HG03521 (cell line): ENCODE measurements around the gene BRD7.

ENCODE experiments used
- ATAC-seq: cut with Tn5 transposase; IDR thresholded peaks from one replicate; pipeline ENCODE4 v1.9.1; 2021; ENCODE audit warnings: mild to moderate bottlenecking, moderate library complexity; ENCODE audit not compliant: unreplicated experiment

Gene BRD7

DNA sequence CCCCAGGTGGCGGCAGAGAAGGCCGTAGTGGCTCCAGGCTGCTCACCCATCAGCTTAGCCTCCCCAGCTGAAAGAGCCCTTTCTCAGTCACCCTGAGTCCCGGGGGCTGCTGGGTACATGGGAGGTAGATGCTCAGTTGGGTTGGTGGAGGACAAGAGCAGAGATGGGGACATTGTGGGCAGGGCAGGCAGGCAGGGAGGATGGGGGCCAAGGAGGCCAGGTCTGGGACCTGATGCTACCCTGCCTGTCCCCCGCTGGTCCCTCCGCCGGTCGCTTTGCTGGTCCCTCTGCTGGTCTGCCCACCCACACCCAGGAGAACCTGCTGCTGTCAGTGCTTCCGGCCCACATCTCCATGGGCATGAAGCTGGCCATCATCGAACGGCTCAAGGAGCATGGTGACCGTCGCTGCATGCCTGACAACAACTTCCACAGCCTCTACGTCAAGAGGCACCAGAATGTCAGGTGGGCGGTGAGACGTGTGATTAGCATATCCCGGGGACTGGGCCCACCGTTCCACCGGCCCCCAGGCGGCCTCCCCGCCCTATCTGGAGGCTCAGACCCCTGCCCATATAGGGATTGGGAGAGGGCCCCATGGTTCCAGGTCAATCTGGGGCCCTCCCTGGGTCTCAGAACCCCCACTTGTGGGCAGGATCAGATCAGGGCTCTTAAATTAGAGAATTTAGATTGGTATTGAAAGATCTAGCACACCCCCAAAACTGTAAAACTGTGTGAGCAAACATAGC is 75.6 kb downstream of the BRD7 start:
- ATAC-seq, result no peak

DNA sequence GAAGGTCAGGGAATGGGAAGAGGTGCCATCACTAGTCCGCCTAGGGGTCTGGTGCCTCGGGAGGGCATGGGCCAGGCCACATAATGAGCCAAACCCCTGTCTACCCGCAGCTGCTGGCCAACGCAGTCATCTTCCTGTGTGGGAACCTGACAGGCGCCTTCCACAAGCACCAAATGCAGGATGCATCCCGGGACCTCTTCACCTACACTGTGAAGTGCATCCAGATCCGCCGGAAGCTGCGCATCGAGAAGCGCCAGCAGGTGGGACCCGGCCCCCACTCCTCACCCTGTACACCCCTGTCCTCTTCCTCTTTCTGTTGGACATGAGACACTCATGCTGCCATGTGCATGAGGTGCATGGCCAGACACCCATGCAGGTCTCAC is 76.2 kb downstream of the BRD7 start:
- no peak for ATAC-seq

DNA sequence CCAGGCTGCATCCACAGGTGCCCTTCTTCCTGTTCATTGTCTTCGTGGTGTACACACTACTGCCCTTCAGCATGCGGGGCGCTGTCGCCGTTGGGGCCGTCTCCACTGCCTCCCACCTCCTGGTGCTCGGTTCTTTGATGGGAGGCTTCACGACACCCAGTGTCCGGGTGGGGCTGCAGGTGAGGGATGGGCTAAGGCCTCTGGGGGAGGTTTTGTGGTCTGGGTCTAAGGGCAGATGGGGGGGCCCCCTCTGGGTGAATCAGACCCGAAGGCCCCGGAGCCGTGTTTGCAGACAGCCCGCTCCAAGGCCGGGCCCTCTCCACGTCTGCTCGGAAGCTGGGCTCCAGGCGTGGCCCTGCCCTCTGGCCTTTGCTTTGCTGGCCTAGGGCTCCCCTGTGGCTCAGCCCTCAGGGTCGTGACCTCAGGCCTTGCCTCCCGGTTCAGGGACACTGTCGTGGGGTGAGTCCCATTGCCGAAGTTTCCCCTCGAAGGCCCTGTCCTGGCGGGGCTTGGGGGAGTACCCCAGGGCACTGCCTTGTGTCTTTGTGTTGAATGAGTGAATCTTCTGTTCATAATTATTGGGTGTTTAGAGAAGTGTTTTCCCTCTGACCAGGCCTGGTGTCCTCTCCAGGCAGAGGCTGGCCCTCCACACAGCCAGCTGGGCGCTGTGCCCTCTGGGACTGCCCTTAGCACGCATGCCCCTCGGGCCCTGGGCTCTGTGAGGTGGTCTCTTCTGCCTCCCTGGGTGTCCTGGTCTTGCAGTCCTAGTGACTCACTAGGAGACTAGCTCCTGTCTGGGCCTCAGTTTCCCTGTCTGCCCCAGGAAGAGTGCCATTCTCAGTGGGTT is 76.8 kb downstream of the BRD7 start:
- no peak for ATAC-seq

DNA sequence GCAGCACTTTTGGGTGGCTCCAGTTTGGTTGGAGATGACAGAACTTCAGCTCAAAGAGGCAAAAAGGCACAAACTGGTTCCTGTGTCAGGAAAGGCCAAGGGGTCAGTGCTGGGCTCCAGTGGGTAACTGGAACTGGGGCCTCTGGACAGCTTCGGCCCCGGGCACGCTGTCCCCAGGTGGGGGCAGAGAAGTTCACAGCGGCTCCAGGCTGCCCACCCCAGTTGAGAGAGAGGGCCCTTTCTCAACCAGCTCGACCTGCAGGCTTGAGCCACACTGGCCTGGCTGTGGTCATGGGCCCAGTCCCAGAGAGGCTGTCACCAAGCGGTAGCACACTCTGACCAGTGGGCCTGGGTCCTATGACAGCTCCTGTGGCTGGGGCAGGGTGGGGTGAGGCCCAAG is 77.9 kb downstream of the BRD7 start:
- ATAC-seq, result no peak

DNA sequence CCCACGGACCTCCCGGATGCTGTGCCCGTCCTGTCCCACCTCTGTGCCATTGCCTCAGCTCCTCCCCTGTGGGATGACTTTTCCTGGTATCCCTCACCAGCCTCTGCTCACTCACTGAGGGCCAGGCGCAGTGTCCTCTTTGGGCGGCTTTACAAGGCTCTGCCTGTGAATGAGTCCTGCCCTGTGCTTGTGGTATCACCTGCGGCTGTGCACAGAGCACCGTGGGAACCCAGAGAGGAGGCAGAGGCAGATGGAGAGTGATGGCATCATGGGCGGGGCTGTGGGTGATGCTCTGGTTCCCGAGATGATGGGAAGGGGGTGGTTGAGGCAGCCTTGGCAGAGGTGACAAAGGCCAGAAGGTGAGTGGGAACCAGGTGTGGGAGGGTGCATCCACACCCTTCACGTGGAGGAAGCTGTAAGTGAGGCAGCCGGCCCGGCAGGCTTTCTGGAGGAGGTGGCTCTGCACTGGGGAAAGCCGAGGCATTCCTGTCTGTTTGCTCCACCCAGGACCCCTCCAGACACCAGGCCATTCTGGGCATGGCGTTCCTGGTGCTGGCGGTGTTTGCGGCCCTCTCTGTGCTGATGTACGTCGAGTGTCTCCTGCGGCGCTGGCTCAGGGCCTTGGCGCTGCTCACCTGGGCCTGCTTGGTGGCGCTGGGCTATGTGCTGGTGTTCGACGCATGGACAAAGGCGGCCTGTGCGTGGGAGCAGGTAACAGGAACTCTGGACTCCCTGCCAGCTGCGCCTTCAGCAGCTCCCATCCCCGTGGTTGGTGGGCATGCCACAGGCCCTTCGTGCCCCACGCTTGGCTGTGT is 78.6 kb downstream of the BRD7 start:
- ATAC-seq, result no peak

DNA sequence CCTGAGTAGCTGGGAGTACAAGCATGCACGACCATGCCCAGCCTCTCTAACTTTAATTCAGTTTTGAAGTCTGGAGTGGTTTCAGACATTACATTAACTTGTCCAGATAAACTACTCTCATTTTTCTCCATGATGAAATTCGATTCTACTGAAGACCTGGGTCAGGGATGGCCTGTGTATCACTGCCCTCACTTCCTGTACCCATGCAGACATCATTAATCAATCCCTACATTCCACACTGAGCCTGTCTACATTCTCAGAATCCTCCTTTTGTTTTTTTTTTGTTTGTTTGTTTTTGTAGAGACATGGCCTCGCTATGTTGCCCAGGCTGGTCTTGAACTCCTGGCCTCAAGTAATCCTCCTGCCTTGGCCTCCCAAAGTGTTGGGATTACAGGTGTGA is 79.9 kb downstream of the BRD7 start:
- ATAC-seq, result no peak

DNA sequence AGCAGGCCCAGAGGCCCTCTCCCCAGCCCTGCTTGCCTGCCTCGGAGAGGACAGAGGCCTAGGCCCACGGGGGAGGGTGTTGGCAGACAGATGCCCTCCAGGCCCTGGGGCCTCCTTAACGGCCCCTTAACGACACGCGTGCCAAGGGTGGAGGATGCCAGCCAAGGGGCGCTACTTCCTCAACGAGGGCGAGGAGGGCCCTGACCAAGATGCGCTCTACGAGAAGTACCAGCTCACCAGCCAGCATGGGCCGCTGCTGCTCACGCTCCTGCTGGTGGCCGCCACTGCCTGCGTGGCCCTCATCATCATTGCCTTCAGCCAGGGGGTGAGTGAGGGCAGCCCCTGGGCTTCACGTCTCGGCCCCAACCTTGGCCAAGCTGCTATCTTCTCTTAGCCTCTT is 80.8 kb downstream of the BRD7 start:
- no peak for ATAC-seq

DNA sequence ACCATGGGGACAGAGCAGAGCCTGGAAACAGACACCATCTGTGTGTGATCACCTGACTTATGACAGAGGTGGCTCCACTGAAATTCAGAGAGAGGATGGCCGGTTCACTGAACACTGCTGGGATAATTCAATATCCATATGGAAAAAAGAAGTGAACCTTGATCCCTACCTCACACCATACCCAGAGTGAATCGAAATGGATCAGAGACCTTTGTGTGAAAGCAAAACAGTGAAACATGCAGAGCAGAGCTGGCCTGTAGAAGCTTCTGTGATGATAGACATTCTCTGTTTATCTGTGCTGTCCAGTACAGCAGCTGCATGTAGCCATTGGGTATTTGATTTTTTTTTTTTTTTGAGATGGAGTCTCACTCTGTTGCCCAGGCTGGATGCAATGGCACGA is 82.1 kb downstream of the BRD7 start:
- no peak for ATAC-seq

DNA sequence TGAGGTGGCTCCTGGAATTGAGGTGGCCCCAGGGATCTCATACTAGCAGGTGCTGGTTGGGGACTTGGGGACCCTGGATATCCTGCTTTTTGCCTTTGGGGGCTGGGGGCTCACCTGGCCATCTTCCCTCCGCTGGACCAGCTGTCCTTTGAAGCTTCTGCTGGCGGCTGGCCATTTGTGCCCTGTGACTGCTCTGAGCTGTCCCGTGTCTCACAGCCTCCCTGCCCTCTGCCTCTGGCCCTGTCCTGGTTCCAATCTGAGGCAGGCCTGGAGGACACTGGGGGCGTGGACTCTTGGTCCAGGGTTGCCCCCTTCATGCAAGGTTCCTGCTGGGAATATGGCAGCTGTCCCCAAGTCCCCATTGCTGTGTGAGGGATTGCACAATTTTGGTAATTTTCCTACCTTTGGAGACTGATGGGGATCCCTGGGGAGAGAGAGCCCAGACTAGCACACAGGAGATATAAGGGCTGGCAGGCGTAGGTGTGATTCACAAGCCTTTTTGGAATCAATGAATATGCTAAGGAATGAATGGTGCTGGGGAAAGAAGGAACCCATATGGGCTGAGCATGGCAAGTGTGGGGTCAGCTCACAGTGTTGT is 83.3 kb downstream of the BRD7 start:
- ATAC-seq, result no peak

DNA sequence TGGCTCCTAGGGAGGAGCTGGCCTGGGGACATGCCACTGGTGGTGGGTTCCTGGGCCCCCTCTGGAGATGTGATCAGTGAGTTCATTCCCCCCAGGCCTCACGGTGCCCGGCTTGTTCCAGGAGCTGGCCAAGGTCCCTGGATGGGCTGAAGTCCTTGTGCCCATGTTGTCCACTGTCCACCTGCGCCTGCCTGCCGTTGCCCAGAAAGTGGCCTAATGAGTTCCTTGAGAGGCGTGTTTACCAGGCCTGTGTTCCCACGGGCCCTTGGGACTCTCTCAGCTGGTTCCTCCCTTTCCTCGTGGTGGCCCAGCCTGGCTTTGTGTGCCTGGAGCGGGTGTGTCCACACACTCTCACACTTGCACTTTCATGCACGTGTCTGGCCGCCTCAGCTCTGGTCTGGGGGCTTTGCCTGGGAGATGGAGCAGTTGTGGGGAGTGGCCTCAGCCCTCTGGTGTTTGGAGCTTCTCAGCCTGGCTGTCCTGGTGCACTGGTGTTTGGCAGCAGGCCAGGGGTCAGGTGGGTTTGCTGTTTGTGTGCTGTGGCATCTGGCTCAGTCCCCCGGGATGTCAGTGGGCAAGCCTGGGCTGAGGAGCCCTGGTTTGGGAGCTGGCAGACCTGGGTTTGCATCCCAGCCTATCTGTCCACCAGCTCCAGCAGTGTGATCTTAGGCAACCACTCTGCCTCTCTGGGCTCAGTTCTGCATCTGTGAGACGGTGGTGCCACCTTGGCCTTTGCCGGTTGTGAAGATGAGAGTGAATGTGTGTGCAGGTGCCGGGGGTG is 84.5 kb downstream of the BRD7 start:
- ATAC-seq, result no peak

DNA sequence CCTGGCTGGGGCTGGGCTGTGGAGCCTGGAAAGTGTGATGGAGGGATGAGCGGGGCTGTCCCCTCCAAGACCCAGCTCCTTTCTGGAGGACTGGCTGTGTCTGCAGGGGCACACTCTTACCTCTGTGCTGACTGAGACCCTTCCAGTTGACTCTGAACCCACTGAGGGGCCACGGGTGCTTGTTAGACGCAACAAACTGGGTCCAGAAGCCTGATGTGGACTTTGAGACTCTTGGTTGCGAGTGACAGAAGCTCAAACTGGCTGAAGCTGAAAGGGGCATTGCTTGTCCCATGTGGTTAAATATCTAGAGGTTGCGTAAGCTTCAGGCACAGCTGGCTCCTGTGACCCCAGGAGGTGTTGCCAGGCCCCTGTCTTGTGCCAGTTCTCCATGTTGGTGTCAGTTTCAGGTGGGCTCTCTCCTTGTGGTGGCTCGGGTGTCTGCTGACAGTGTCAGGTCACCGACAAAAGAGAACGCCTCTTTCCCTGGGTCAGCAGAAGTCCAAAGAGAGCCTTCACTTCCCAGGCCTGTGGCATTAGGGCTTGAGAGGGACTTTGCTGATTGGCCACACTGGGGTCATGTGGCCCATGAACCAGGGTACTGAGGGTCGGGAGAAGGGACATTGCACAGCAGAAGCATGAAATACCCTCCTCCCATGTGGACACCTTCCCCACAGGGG is 85.7 kb downstream of the BRD7 start:
- no peak for ATAC-seq

DNA sequence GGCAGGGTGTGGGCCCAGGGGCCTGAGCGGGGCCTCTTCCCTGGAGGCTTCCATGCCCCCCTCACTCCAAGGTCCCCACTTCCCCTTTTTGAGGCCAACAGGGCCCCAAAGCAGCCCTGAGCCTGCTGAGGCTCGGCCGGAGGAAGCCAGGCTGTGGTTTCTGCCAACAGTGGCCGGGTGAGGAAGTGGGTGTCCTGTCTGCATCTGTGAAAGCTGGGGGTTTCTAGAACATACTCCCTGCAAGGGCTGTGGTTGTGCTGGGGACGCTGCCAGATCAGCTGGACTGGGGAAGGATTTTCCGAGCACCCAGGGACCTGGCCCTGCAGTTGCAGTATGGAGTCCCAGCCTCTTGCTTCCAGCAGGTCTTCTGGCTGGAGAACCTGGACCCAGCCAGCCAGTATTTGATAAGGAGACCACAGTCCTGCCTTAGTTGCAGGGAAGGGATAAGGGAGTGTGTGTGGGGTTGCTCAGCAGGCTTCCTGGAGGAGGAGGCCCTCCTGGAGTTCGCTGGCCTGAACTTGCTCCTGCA is 86.7 kb downstream of the BRD7 start:
- ATAC-seq, result peak; percentile 87

DNA sequence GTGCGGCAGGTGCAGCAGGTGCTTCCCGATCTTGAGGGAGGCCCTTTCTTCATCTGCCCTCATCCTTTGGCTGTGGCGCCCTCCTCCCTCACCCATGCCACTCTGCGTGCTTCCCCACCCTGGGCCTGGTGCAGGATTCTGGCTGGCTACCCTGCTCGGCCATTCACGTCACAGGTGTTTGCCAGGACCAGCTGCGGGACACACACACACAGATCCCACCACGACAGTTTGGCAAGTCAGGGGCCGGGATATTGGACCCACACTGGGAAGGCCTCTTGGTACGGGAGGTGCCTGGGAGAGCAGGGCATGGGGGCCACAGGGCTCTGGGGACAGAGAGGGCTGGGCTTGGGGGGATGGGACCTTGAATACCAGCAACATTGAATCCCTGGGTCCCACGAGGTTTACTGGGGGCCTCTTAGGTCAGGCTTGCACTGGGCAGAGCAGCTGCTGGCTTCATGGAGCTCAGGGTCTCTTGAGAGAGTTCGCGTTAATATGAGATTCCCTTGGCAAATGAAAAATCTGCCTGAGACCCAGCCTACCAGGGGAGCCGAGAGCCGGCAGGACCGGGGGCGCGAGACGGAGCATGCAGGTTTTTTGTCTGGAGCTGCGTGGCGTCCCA is 87.3 kb downstream of the BRD7 start:
- ATAC-seq, result no peak

DNA sequence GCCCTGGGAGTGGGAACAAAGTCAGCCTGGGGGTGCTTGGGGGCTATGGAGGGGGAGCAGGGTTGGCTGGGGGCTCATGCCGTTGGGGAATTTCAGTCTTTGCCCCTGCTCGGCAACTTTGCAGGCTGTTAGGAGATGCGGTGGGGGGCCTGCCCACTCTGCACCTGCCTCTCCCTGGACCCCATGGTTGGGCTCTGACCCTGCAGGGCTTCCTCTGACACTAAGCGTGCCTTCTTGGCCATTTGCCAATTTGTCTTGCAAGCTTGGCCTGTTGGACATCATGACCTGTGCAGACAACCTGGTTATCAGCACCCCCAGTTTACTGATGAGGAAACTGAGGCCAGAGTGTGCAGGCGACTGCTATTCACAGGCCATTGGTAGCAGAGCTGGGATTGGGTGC is 87.9 kb downstream of the BRD7 start:
- no peak for ATAC-seq

DNA sequence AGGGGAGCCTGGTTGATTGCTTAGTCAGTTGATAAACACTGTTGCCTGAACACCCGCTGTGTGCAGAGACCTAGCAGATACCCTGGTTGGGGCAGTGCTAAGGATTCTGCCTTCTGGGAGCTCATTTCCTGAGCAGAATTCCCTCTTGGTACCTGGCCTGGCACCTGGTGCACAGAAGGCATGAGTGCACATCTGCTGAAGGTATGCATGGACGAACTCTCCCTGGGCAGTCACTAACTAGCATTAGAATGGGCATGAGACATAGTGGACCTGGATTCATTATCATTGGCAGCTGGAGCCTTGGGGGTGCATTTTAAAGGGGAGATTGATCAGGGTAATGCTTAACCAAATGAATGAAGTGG is 89.3 kb downstream of the BRD7 start:
- no peak for ATAC-seq

DNA sequence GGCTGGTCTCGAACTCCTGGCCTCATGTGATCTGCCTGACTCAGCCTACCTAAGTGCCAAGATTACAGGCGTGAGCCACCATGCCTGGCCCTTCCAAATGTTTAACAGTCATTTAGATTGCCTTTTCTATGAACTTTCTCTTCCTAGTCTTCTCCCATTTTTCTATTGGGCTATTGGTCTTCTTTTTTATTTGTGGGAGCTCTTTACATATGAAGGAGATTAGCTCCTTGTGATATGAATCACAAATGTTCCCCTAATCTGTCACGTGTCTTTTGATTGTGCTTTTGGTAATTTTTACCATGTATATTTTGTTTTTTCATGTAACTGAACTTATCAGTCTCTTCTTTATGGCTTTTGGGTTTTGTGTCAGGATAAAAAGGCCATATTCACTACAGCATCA is 90.5 kb downstream of the BRD7 start:
- ATAC-seq, result no peak

DNA sequence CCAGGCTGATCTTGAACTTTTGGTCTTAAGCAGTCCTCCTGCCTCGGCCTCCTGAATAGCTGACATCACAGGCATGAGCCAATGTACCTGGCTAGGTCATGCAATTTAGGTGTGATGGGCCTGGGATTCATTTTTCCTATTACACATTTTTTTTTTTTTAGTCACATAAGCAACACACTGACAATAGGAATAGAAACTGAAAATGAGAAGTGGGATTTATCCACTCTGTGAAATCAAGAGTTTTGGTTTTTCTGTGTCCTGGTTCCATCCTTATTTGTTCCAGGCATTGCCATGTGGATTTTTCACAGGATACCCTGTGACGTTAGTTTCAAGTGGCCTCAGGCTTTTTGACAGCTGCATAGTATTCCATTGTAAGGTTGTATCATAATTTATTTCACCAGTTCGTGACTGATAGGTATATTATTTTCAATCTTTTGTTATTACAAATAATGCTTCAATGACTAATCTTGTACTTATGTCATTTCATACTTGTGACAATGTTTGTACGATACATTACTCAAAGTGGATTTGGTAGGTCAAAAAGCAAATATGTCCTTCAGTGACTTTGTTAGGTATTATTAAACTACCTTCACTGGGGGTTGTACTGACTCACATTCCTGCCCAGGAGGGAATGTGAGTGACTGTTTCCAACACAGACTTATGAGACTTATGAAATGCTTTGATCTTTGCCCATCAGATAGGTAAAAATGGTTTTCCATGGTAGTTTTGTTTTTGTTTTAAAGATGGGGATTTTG is 91.8 kb downstream of the BRD7 start:
- ATAC-seq, result no peak

DNA sequence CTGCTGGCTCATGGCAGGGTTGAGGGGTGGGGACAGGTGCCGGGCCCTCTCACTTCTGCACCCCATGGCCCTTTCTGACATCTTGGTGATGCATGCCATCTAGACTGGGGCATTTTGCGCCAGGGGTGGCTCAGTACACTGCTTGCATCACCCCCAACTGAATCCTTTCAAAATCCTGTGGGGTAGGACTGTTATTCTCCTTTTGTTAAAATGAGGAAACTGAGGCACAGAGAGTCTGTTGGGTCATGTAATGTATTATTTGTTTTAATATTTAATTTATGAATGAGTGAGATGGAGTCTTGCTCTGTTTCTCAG is 92.5 kb downstream of the BRD7 start:
- no peak for ATAC-seq
